HCT116 (cell line): ENCODE measurements around the gene ESPN. TPM values are rescaled to one million over a fixed set of nuclear protein-coding genes. Genes with fewer than 3 reads are reported as not detected.

ENCODE experiments used
- ATAC-seq: fragments of 200-7000 bp; cut with Tn5 transposase; 2 replicates; pipeline ENCODE4 v1.9.1; 2020; ENCODE audit warnings: mild to moderate bottlenecking, moderate library complexity
- BruUV-seq: library from RNA; stranded (reverse); fragments of 400-500 nt; replicated peaks from 2 replicates; lab custom pipeline; 2021; lab: Mats Ljungman, UMichigan
- CTCF ChIA-PET: fragments of 300-600 bp; sonication (Branson Sonifier 250); formaldehyde crosslinking; loops from one replicate; lab custom pipeline; 2021; ENCODE audit warnings: antibody characterized with exemption; lab: Charles Lee
- POLR2A ChIA-PET: fragments of 300-600, 350-600 bp; sonication (Branson Sonifier 250); formaldehyde crosslinking; loops from one replicate; lab custom pipeline; 2021; ENCODE audit warnings: antibody characterized with exemption; lab: Charles Lee
- RAD21 ChIA-PET, 2 experiments: fragments of 300-600 bp; sonication (Branson Sonifier 250); formaldehyde crosslinking; loops; one replicate each; lab custom pipeline; 2023; ENCODE audit warnings: low total read pairs in 2 of 2; ENCODE audit not compliant: uncharacterized antibody in 2 of 2, unreplicated experiment in 2 of 2, low non-redundant PET in 1 of 2; lab: Charles Lee
- DNase-seq: peaks from one replicate; pipeline ENCODE4 v3.0.0-alpha.2; 2010; ENCODE audit warnings: low read depth, low spot score
- H2AFZ ChIP-seq: fragments of 200-600 bp; shearing (Covaris generic), sonication (generic); 2 replicates; pipeline ENCODE4 v1.6.1; 2017; ENCODE audit warnings: low read depth, mixed run types, mixed read lengths, antibody characterized with exemption, low read length; ENCODE audit not compliant: poor library complexity, severe bottlenecking
- H3K27ac ChIP-seq: 2 replicates; pipeline ENCODE4 v1.5.1; 2012; ENCODE audit warnings: low read depth, low read length
- H3K27me3 ChIP-seq: fragments of 200-600 bp; sonication (generic); 2 replicates; pipeline ENCODE4 v1.6.1; 2016; ENCODE audit warnings: mixed run types, low read length, mixed read lengths; ENCODE audit not compliant: insufficient read depth
- H3K36me3 ChIP-seq, 2 experiments: fragments of 200-500 bp in 1 of 2; fragments of 200-600 bp in 1 of 2; sonication (Bioruptor generic) in 1 of 2; sonication (generic) in 1 of 2; 2 replicates each; pipeline versions ENCODE4 v1.5.1 to v1.6.1; 2014 to 2016; ENCODE audit warnings: low read length in 2 of 2, inconsistent platforms in 1 of 2, mixed read lengths in 1 of 2, mixed run types in 1 of 2; ENCODE audit not compliant: insufficient read depth in 2 of 2, control insufficient read depth in 1 of 2
- H3K4me1 ChIP-seq, 2 experiments: fragments of 200-600 bp in 1 of 2; sonication (generic) in 1 of 2; 2 replicates each; pipeline versions ENCODE4 v1.5.1 to v1.6.1; 2012 to 2017; ENCODE audit warnings: low read length in 2 of 2, inconsistent platforms in 1 of 2, mild to moderate bottlenecking in 1 of 2, mixed read lengths in 1 of 2, mixed run types in 1 of 2, moderate library complexity in 1 of 2; ENCODE audit not compliant: insufficient read depth in 2 of 2, control insufficient read depth in 1 of 2
- H3K4me2 ChIP-seq: fragments of 200-600 bp; sonication (generic); 2 replicates; pipeline ENCODE4 v1.6.1; 2017; ENCODE audit warnings: mixed run types, low read length, mixed read lengths
- H3K4me3 ChIP-seq, 2 experiments: fragments of 200-600 bp in 1 of 2; sonication (generic) in 1 of 2; replicated peaks in 1 of 2; 2 replicates each; pipeline ENCODE4 v1.5.1; 2011 to 2016; ENCODE audit warnings: low read length in 2 of 2, control low read depth in 1 of 2, low read depth in 1 of 2, mild to moderate bottlenecking in 1 of 2, mixed read lengths in 1 of 2, mixed run types in 1 of 2
- H3K79me2 ChIP-seq: fragments of 200-600 bp; sonication (generic); 2 replicates; pipeline ENCODE4 v1.6.1; 2017; ENCODE audit warnings: mild to moderate bottlenecking, mixed run types, low read length, moderate library complexity, mixed read lengths; ENCODE audit not compliant: insufficient read depth
- H3K9ac ChIP-seq: fragments of 200-600 bp; sonication (generic); 2 replicates; pipeline ENCODE4 v1.6.1; 2016; ENCODE audit warnings: low read length, mixed read lengths
- H3K9me2 ChIP-seq: fragments of 200-600 bp; sonication (generic), shearing (Covaris generic); 2 replicates; pipeline ENCODE4 v1.6.1; 2017; ENCODE audit warnings: mixed run types, mild to moderate bottlenecking, moderate library complexity; ENCODE audit not compliant: insufficient read depth
- H3K9me3 ChIP-seq, 2 experiments: fragments of 200-500 bp in 1 of 2; fragments of 200-600 bp in 1 of 2; sonication (Bioruptor generic) in 1 of 2; sonication (generic) in 1 of 2; 2 replicates each; pipeline ENCODE4 v1.6.1; 2014 to 2017; ENCODE audit warnings: low read length in 2 of 2, mixed read lengths in 2 of 2, inconsistent platforms in 1 of 2, low read depth in 1 of 2, mild to moderate bottlenecking in 1 of 2, mixed run types in 1 of 2, moderate library complexity in 1 of 2; ENCODE audit not compliant: control insufficient read depth in 1 of 2, insufficient read depth in 1 of 2
- H4K20me1 ChIP-seq: fragments of 200-600 bp; sonication (generic), shearing (Covaris generic); 2 replicates; pipeline ENCODE4 v1.6.1; 2017; ENCODE audit warnings: mixed run types, mild to moderate bottlenecking, moderate library complexity; ENCODE audit not compliant: insufficient read depth
- ATF3 ChIP-seq: IDR thresholded peaks from 2 replicates; pipeline ENCODE4 v1.6.1; 2012
- CBX3 ChIP-seq: IDR thresholded peaks from 2 replicates; pipeline ENCODE4 v1.6.1; 2012; ENCODE audit warnings: low read depth
- EGR1 ChIP-seq: IDR thresholded peaks from 2 replicates; pipeline ENCODE4 v1.6.1; 2012; ENCODE audit warnings: low read depth
- FOSL1 ChIP-seq: IDR thresholded peaks from 2 replicates; pipeline ENCODE4 v1.6.1; 2012; ENCODE audit warnings: low read depth
- POLR2AphosphoS5 ChIP-seq: IDR thresholded peaks from 2 replicates; pipeline ENCODE4 v1.6.1; 2011; ENCODE audit warnings: mild to moderate bottlenecking, low read depth, low read length, moderate library complexity
- RAD21 ChIP-seq: IDR thresholded peaks from 2 replicates; pipeline ENCODE4 v1.6.1; 2012; ENCODE audit warnings: low read depth, mild to moderate bottlenecking
- YY1 ChIP-seq: IDR thresholded peaks from 2 replicates; pipeline ENCODE4 v1.6.1; 2011; ENCODE audit warnings: low read length, low read depth, moderate library complexity, mild to moderate bottlenecking; ENCODE audit not compliant: insufficient replicate concordance; ENCODE audit errors: extremely low read depth
- ZFX ChIP-seq: fragments of 450-650 bp; IDR thresholded peaks from 2 replicates; pipeline ENCODE4 v1.6.1; 2017
- intact Hi-C: fragments of 100-400 bp; cut with micrococcal nuclease; formaldehyde crosslinking; loops from 2 replicates; pipeline ENCODE4 v1.10.0; 2022
- total RNA-seq: library from RNA; stranded (reverse); gene quantifications from one replicate; pipeline ENCODE4 v1.2.1, GENCODE V29; 2021; ENCODE audit not compliant: unreplicated experiment
- TF ChIP-seq, protein P1 (sequence below): IDR thresholded peaks from 2 replicates; pipeline ENCODE4 v1.6.1; 2011; ENCODE audit warnings: mild to moderate bottlenecking, low read length, moderate library complexity; ENCODE audit not compliant: insufficient replicate concordance; ENCODE audit errors: extremely low read depth
- TF ChIP-seq, protein P2 (sequence below): IDR thresholded peaks from 2 replicates; pipeline ENCODE4 v1.6.1; 2012

The ESPN gene
- total RNA-seq, 1 experiment from 2014 or later = 114 TPM

- peaks cover 18 to 40% of the 10 kb centered on the region in 2 experiments for H3K4me1 ChIP-seq
- no peaks in the 10 kb centered on the region for H3K79me2 ChIP-seq
- ChIA-PET CTCF (interaction anchor here (1.3 to 1.5 kb wide), 2 partner anchors 8 to 12 kb away, joined by 4 to 5 read pairs; no protein-coding TSS in a partner anchor), RAD21 (no interaction called here), POLR2A (no interaction called here)
- H3K4me3 ChIP-seq = peak overlapping the region; percentile 61 to 72
- TF ChIP-seq POLR2AphosphoS5 = no peak
- TF ChIP-seq EGR1 = no peak
- TF ChIP-seq, protein P1, sequence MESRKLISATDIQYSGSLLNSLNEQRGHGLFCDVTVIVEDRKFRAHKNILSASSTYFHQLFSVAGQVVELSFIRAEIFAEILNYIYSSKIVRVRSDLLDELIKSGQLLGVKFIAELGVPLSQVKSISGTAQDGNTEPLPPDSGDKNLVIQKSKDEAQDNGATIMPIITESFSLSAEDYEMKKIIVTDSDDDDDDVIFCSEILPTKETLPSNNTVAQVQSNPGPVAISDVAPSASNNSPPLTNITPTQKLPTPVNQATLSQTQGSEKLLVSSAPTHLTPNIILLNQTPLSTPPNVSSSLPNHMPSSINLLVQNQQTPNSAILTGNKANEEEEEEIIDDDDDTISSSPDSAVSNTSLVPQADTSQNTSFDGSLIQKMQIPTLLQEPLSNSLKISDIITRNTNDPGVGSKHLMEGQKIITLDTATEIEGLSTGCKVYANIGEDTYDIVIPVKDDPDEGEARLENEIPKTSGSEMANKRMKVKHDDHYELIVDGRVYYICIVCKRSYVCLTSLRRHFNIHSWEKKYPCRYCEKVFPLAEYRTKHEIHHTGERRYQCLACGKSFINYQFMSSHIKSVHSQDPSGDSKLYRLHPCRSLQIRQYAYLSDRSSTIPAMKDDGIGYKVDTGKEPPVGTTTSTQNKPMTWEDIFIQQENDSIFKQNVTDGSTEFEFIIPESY = no peak
- no peak for TF ChIP-seq ATF3
- TF ChIP-seq RAD21 = no peak
- no peak for TF ChIP-seq ZFX
- TF ChIP-seq FOSL1 = no peak
- TF ChIP-seq CBX3 = no peak
- no peak for TF ChIP-seq YY1
- TF ChIP-seq, protein P2, sequence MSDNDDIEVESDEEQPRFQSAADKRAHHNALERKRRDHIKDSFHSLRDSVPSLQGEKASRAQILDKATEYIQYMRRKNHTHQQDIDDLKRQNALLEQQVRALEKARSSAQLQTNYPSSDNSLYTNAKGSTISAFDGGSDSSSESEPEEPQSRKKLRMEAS = no peak
- H2AFZ ChIP-seq = no peak overlapping the region
- no peaks in the 10 kb centered on the region for H3K36me3 ChIP-seq
- no TSS peak for BruUV-seq
- no peaks in the 10 kb centered on the region for H3K27me3 ChIP-seq
- H4K20me1 ChIP-seq = no peaks in the 10 kb centered on the region
- peak overlapping the region; percentile 60 for H3K9ac ChIP-seq
- H3K4me2 ChIP-seq = peak overlapping the region; percentile 96
- no peaks in the 10 kb centered on the region for H3K9me2 ChIP-seq
- H3K27ac ChIP-seq = peak overlapping the region; percentile 38; the same call in 1 of the 2 replicates
- no peak for DNase-seq
- H3K9me3 ChIP-seq = no peaks in the 10 kb centered on the region
- intact Hi-C loops = no loop called here
- no peak for ATAC-seq
Measured at GRCh38 chr1:6497867-6498575, 73.4 kb downstream of the ESPN start.
